H4 (cell line): Measurements from ENCODE around the gene CDX2. TPM values are rescaled to one million over a fixed set of nuclear protein-coding genes. Genes with fewer than 3 reads are reported as not detected.

Experiments used
- DNase-seq: peaks from one replicate; pipeline ENCODE4 v3.0.0-alpha.2; 2015; ENCODE audit warnings: low spot score
- total RNA-seq: library from RNA; depleted of rRNA; stranded (reverse); fragments of >200 nt; shearing (Covaris generic); gene quantifications from 2 replicates; pipeline ENCODE4 v1.2.3, GENCODE V29; 2014

The CDX2 gene
- total RNA-seq, 1 experiment from 2014 or later = not detected

- DNase-seq = no peak
Measured at GRCh38 chr13:27978301-27978968, 9.3 kb upstream of the CDX2 start.

- no peak for DNase-seq
Measured at GRCh38 chr13:27977476-27978300, 8.6 kb upstream of the CDX2 start.

DNA sequence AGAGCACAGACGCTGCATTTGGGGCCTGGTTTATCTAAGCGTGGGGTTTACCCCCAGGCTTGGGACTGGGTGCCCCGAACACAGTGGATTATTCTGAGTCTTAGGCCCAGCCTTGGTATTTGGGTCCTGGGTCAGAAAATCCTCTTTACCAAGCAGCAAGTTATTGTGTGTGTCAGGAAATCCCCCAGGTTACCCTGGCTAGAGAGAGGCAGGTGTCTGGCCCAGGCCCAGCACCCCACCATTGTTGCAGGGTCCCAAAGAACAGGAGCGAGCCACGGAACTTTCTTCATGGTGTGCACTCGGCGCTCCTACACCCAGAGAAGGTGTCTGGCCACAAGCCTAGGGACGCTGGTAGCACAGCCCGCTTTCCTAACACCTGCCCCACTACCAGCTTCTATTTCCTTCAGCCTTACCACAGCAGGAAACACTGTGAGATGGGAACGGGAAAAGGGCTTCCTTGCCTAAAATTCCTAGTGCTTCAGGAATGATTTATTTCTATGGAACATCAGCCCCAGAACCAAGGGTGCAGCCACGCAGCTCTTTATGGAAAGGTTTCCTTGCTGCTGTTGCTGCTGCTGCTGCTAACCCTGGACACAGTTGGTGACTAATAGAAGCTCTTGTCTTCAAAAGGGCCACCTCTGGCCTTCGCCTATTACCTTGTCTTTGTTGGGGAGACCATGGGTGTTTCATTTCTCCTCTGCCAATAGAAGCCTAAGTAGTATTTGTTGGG is 7.4 kb upstream of the CDX2 start:
- DNase-seq = no peak

DNA sequence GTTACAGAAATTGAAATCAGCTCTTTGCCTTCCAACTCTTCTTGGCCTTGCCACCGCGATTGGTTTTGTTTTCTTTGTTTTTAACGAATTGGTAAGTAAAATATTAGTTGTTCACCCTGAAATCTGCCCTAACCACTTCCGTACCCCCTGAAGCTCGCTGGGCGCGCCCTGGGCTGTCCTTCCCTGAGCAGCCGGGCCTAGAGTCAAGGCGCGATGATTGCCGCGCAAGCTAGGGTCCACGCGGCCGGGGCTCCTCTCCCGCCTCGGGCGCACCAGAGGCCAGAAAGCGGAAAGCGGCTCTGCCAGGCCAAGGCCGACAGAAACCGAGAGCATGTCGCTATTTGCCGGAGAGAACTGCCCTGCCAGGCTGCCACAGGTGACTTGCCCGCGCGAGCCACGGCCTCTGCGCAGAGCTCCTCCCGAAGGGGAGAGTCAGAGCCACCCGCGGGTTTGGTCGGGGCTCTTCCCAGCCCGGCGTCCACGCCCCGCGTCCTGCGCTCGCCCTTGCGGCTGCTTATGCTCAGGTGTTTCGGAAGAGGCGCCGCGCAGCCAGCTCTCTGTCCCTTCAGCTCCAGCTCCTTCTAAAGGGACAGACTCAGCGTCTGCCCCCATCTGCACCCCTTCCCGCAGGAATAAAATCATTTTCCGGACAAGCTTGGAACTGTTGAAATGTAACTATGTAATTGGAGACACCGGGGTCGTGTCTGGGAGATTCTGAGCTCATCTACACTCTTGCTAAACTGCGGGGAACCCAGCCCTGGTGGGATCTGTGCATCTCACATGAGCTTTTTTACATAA is 6.6 kb upstream of the CDX2 start:
- DNase-seq = no peak

- no peak for DNase-seq
Measured at GRCh38 chr13:27973961-27974662, 5.0 kb upstream of the CDX2 start.

GRCh38 chr13:27973291-27973690 is 4.2 kb upstream of the CDX2 start:
- no peak for DNase-seq

GRCh38 chr13:27972478-27972820 is 3.3 kb upstream of the CDX2 start:
- DNase-seq = no peak

GRCh38 chr13:27971776-27972477 is 2.8 kb upstream of the CDX2 start:
- no peak for DNase-seq

DNA sequence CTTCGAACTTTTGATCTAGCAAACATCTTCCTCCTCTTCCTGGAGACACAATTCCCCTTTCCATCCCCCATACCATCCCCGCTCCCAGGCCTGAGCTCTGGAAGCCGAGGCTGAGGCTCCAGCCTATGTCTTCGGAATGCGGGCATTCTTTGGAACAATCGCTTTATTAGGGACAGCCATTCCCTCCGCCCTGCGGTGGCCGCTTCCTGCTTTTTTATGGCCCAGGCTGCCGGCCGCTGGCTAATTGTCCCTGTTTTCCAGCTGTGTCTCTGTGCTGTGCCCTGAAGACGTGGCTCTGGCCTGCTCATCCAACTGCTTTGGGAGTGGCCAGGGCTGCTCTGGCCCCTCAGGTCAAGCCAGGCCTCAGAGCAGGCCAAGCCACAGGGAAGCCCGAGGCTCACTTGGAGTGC is 2.1 kb upstream of the CDX2 start:
- DNase-seq = no peak

GRCh38 chr13:27970382-27971235 is 1.5 kb upstream of the CDX2 start:
- no peak for DNase-seq

- DNase-seq = no peak
Measured at GRCh38 chr13:27969866-27970229, 733 bp upstream of the CDX2 start.

GRCh38 chr13:27968316-27969081 is 616 bp downstream of the CDX2 start:
- DNase-seq = no peak

DNA sequence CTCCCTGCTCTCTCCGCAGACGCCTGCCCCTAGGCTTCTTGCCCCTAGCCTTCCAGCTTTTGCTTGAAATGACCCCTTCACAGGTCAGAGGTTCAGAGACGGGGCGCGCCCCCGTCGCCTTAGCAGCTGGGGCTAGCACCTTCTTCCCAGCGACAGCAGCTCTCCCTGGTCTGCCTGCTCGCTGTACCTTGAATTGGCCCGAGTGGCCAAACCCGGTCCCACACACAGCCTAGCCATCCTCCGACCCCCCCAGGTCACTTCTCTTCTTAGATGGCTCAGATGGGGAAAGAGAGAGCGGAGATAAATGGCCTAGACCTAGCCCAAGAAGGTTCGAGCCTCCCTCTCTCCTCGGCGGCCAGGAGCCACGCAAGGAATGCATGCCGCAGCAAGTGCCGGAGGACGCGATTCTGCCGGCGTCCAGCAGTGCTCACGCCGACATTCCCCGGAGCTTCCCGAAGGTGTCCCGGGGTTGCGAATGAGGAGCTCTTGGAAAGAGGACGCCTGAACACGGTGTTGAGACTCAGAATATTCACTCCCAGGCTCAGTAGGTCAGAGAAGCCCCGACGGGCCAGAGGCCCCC is 1.3 kb downstream of the CDX2 start:
- DNase-seq = no peak

DNA sequence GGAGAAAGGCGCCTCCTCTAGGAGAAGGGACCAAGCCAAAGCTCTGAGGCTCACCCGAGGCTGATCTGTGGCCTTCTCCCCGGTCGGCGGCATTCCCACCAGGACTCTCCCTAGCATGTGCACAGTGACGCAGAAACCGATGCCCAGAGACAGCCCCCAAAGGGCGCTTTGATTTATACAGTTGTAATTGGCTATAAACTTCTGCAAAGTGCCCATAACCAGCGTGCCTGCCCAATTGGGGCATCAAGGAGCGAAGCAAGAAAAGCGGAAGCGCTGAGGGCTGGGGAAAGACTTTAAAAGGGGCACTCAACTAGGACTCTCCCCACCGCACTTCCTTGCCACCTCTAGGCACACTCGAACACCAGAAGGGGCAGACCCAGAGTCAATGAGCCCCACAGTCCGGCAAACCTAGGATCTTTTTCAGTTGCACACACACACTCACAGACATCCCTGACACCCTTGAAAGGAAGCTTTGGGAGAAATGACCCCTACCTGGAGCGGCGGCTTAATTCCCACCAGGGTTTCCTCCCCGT is 1.8 kb downstream of the CDX2 start:
- DNase-seq = no peak

DNA sequence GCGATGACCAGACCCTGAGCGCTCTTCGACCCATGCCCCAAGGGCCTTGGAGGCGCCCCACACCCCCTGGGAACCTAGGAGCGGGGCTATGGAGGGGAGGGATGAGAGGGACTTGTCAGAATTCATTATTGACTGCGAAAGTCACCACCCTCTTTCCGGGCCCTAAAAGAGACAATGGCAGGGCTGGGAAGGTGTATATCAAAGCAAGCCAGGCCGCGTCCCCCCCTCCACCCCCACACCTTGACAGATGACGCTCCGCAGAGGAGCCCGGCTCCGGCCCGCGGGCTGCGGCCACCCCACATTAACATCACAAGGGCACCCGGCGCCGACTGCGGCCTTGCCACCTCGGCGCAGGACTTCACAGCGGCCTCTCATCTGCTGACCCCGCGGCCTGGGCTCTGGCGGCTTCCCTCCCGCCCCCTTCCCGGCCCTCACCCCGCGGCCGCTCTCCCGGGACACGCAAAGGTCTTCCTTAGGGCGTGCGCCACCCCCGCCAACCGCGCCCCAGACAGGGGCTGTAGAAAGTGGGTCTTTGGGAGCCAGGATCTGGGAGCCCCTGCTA is 2.4 kb downstream of the CDX2 start:
- DNase-seq = no peak

DNA sequence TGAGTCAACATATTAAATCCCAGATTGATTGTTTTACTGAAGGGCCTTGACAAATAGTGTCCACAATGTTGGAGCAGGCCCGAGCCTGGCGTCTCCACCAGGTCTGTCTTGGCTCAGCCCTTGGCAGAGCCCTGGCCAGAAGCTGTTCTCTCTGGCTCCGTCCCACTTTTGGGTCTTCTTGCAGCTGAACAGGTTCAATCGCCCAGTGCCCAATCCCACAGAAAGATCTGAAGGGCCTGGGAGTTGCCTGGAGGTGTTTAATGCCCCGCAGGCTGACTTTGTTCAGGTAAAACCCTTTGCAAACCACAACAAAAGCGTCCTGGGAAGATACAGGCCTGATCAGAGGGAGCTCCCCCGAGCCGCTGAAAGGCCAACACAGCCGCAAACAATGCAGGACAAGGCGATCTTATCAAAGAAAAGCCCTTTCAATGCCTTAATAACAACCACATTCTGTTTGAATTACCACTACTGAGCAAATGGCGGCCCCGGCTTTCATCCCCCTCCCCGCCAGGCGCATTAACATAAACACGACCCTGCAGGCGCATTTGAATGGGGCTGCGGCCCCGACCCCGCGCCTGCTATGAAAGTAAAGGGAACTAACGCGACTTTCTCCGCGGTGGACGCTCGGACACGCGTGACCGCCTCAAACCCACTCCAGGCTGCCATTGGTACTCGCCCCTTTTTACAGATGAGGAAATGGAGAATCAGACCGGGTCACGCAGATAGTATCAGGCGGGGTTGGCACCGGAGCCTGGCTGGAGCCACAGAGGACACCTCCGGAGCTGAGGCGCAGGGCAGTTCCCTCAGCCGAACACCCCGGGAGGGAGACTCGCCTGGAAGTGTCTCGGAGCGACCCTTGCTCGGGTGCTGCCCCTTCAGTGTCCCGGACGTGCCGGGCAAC is 3.1 kb downstream of the CDX2 start:
- DNase-seq = no peak

GRCh38 chr13:27965343-27965739 is 3.8 kb downstream of the CDX2 start:
- DNase-seq = no peak
